H1 (cell line): Measurements from ENCODE around the gene WDFY4.

Experiments used
- CTCF ChIP-seq, 3 experiments: IDR thresholded peaks; 1 replicate in 2 of 3; 2 replicates in 1 of 3; pipeline versions ENCODE4 v1.5.1 to v1.6.1; 2011; ENCODE audit warnings: low read length in 3 of 3, mild to moderate bottlenecking in 3 of 3, inconsistent platforms in 2 of 3, low read depth in 1 of 3, moderate library complexity in 1 of 3; ENCODE audit not compliant: insufficient read depth in 1 of 3; ENCODE audit errors: control extremely low read depth in 1 of 3
- MAX ChIP-seq: IDR thresholded peaks from 2 replicates; pipeline ENCODE4 v1.6.1; 2012; ENCODE audit warnings: inconsistent platforms
- RAD21 ChIP-seq, 2 experiments: IDR thresholded peaks in 1 of 2; conservative IDR thresholded peaks in 1 of 2; 2 replicates each; pipeline ENCODE4 v1.6.1; 2011; ENCODE audit warnings: low read depth in 2 of 2, low read length in 2 of 2, improper control_type of control experiment in 1 of 2, inconsistent platforms in 1 of 2, mild to moderate bottlenecking in 1 of 2, moderate library complexity in 1 of 2
- SAP30 ChIP-seq: fragments of 300-600 bp; sonication (generic); IDR thresholded peaks from 2 replicates; pipeline ENCODE4 v1.7.1; 2012; ENCODE audit warnings: low read length, moderate library complexity, mild to moderate bottlenecking, inconsistent platforms; ENCODE audit not compliant: insufficient read depth, insufficient replicate concordance
- SIN3A ChIP-seq, 2 experiments: IDR thresholded peaks in 1 of 2; conservative IDR thresholded peaks in 1 of 2; 2 replicates each; pipeline ENCODE4 v1.6.1; 2011 to 2012; ENCODE audit warnings: low read length in 2 of 2, improper control_type of control experiment in 1 of 2, low read depth in 1 of 2, mild to moderate bottlenecking in 1 of 2
- USF2 ChIP-seq: IDR thresholded peaks from 2 replicates; pipeline ENCODE4 v1.6.1; 2011; ENCODE audit warnings: low read length, improper control_type of control experiment

- no peak for TF ChIP-seq USF2
- no peak for TF ChIP-seq SIN3A (conservative IDR thresholded peaks at IDR 0.05 in 1 of 2, IDR thresholded peaks at IDR 0.05 in 1 of 2; ENCODE audit: low read depth in 1 of 2, low read length in 2 of 2)
- TF ChIP-seq SAP30, result no peak
- TF ChIP-seq CTCF (IDR thresholded peaks at IDR 0.05; ENCODE audit: control extremely low read depth in 1 of 3, insufficient read depth in 1 of 3, low read depth in 1 of 3, low read length in 3 of 3), result no peak
- no peak for TF ChIP-seq MAX
- no peak for TF ChIP-seq RAD21 (IDR thresholded peaks at IDR 0.05 in 1 of 2, conservative IDR thresholded peaks at IDR 0.05 in 1 of 2; ENCODE audit: low read depth in 2 of 2, low read length in 2 of 2)
Measured at GRCh38 chr10:48651839-48652238, 32.8 kb upstream of the WDFY4 start.
